ENCODE results near the gene MASP1.

- no peak for TF ChIP-seq CTCF (IDR thresholded peaks at IDR 0.05 in 2 of 3, conservative IDR thresholded peaks at IDR 0.05 in 1 of 3; ENCODE audit: borderline replicate concordance in 1 of 3, insufficient read depth in 1 of 3, low read depth in 2 of 3, low read length in 2 of 3)
- no peak for TF ChIP-seq POLR2A (IDR thresholded peaks at IDR 0.05; ENCODE audit: borderline replicate concordance, extremely low read depth, insufficient read depth, insufficient read length)
- TF ChIP-seq TCF7L2 (IDR thresholded peaks at IDR 0.05; ENCODE audit: borderline replicate concordance, extremely low read depth, insufficient read depth, insufficient read length): no peak
- TF ChIP-seq RAD21 (IDR thresholded peaks at IDR 0.05; ENCODE audit: low read depth): no peak
- no peak for TF ChIP-seq JUND (IDR thresholded peaks at IDR 0.05)
- no peak for TF ChIP-seq MAX (IDR thresholded peaks at IDR 0.05)
- no peak for TF ChIP-seq SIN3A (IDR thresholded peaks at IDR 0.05; ENCODE audit: low read depth)
- TF ChIP-seq EZH2 (IDR thresholded peaks at IDR 0.05): no peak
- no peak for TF ChIP-seq EZH2phosphoT487 (IDR thresholded peaks at IDR 0.05; ENCODE audit: borderline replicate concordance)
- TF ChIP-seq ATF3 (IDR thresholded peaks at IDR 0.05): no peak
- no peak for TF ChIP-seq POLR2AphosphoS5 (IDR thresholded peaks at IDR 0.05; ENCODE audit: low read depth, low read length)
- TF ChIP-seq SP1 (IDR thresholded peaks at IDR 0.05; ENCODE audit: low read depth): no peak
- TF ChIP-seq ELF1 (IDR thresholded peaks at IDR 0.05; ENCODE audit: borderline replicate concordance, low read depth): no peak
- TF ChIP-seq REST (IDR thresholded peaks at IDR 0.05; ENCODE audit: low read depth): no peak
Observed at GRCh38 chr3:187251599-187251998, 39.9 kb downstream of the MASP1 start.
